NCI-H128 (cell line): ENCODE measurements around the gene ZNF628.
"Not testable (repeated sequence)": the region's sequence is repeated elsewhere in the genome, so short reads cannot be mapped to it uniquely, and the experiment has no call there.

Experiments
- DNase-seq: peaks from one replicate; lab custom pipeline; 2025; ENCODE audit not compliant: unreplicated experiment; lab: John Stamatoyannopoulos, UW

Gene ZNF628

GRCh38 chr19:55495646-55496349 is 19.4 kb downstream of the ZNF628 start:
- DNase-seq: no peak

- DNase-seq: not testable (repeated sequence)
These were observed 20.4 kb downstream of the ZNF628 start for GRCh38 chr19:55496820-55497219.

GRCh38 chr19:55497763-55498162 is 21.3 kb downstream of the ZNF628 start:
- DNase-seq: no peak

- DNase-seq: no peak
These were observed 21.9 kb downstream of the ZNF628 start for GRCh38 chr19:55498246-55498840.

GRCh38 chr19:55500368-55500952 is 24.0 kb downstream of the ZNF628 start:
- DNase-seq: no peak

GRCh38 chr19:55502197-55502952 is 26.0 kb downstream of the ZNF628 start:
- DNase-seq: no peak

- DNase-seq: no peak
These were observed 26.7 kb downstream of the ZNF628 start for GRCh38 chr19:55503157-55503501.

GRCh38 chr19:55503502-55504251 is 27.3 kb downstream of the ZNF628 start:
- DNase-seq: peak; percentile 76

- no peak for DNase-seq
These were observed 27.8 kb downstream of the ZNF628 start for GRCh38 chr19:55504252-55504603.

GRCh38 chr19:55504981-55505380 is 28.6 kb downstream of the ZNF628 start:
- no peak for DNase-seq

- DNase-seq: no peak
These were observed 31.7 kb downstream of the ZNF628 start for GRCh38 chr19:55508120-55508519.

GRCh38 chr19:55516878-55517620 is 40.6 kb downstream of the ZNF628 start:
- DNase-seq: peak; percentile 79

GRCh38 chr19:55519451-55520311 is 43.3 kb downstream of the ZNF628 start:
- no peak for DNase-seq

- no peak for DNase-seq
These were observed 44.4 kb downstream of the ZNF628 start for GRCh38 chr19:55520691-55521292.

GRCh38 chr19:55525289-55526101 is 49.1 kb downstream of the ZNF628 start:
- no peak for DNase-seq

- DNase-seq: peak; percentile 43
These were observed 50.1 kb downstream of the ZNF628 start for GRCh38 chr19:55526216-55527196.
